Lower lobe of right lung (tissue), 2 donors: Measurements from ENCODE around the gene KIRREL3. TPM values are rescaled to one million over a fixed set of nuclear protein-coding genes. Genes with fewer than 3 reads are reported as not detected.

Experiments used
- ATAC-seq, 2 donors: fragments of 200-7000 bp; cut with Tn5 transposase; one replicate each; pipeline ENCODE4 v1.9.1; 2020 to 2022; ENCODE audit warnings: mild to moderate bottlenecking in 2 of 2, moderate library complexity in 2 of 2
- DNase-seq: peaks from one replicate; pipeline ENCODE4 v3.0.0-alpha.2; 2020
- H3K27ac ChIP-seq: fragments of 200-600 bp; one replicate; pipeline ENCODE4 v1.8.0; 2022
- H3K27me3 ChIP-seq: fragments of 200-600 bp; one replicate; pipeline ENCODE4 v1.8.0; 2022; ENCODE audit warnings: low read depth
- H3K36me3 ChIP-seq: fragments of 200-600 bp; one replicate; pipeline ENCODE4 v1.8.0; 2022; ENCODE audit warnings: mild to moderate bottlenecking
- H3K4me1 ChIP-seq: fragments of 200-600 bp; one replicate; pipeline ENCODE4 v1.8.0; 2022
- H3K4me3 ChIP-seq: fragments of 200-600 bp; one replicate; pipeline ENCODE4 v1.8.0; 2022; ENCODE audit warnings: mild to moderate bottlenecking
- H3K9me3 ChIP-seq: fragments of 200-600 bp; one replicate; pipeline ENCODE4 v1.8.0; 2022
- intact Hi-C: fragments of 100-400 bp; cut with DNase I; formaldehyde crosslinking; loops from one replicate; pipeline ENCODE4 v1.11.0; 2022
- total RNA-seq: library from RNA; stranded (reverse); fragmentation: NEBNext Ultra II Directional; extraction: Animal tissue kit (Norgen Biotek cat#: 25700); gene quantifications from one replicate; pipeline ENCODE4 v1.2.1, GENCODE V29; 2021
- TF ChIP-seq, protein P1 (sequence below): fragments of 200-600 bp; IDR thresholded peaks from one replicate; pipeline ENCODE4 v1.8.0; 2022; ENCODE audit warnings: antibody characterized with exemption, mild to moderate bottlenecking
- donor health status: DM: no; HTN: yes; CAD: no; lungs with severe emphysema.

KIRREL3 gene
- total RNA-seq, 1 donor from 2014 or later = 0.15 TPM

DNA sequence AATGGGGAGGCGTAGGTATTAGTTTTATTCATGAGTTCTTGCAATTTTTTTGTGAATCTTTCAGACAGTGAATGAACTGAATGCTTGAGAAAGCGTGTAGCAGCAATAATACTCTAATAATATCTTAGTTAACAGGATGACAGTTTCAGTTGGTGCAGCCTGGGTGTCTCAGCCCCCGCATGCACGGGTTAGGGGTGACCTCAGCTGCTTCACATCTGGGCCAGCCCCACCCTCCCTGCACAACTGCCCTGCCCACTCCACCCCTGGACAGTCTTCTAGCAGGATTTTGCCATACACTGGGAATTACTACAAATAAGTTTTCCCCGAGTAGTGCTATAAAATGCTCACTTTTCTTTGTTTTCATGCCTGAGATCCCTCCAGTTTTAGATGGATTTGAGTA is 561.9 kb downstream of the KIRREL3 start:
- H3K27ac ChIP-seq = no peak overlapping the region
- peaks cover 7% of the 10 kb centered on the region for H3K4me1 ChIP-seq
- no peak for ATAC-seq
- TF ChIP-seq, protein P1, sequence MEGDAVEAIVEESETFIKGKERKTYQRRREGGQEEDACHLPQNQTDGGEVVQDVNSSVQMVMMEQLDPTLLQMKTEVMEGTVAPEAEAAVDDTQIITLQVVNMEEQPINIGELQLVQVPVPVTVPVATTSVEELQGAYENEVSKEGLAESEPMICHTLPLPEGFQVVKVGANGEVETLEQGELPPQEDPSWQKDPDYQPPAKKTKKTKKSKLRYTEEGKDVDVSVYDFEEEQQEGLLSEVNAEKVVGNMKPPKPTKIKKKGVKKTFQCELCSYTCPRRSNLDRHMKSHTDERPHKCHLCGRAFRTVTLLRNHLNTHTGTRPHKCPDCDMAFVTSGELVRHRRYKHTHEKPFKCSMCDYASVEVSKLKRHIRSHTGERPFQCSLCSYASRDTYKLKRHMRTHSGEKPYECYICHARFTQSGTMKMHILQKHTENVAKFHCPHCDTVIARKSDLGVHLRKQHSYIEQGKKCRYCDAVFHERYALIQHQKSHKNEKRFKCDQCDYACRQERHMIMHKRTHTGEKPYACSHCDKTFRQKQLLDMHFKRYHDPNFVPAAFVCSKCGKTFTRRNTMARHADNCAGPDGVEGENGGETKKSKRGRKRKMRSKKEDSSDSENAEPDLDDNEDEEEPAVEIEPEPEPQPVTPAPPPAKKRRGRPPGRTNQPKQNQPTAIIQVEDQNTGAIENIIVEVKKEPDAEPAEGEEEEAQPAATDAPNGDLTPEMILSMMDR = no peak
- intact Hi-C loops = no loop called here
- DNase-seq = no peak
- H3K27me3 ChIP-seq = no peaks in the 10 kb centered on the region
- H3K4me3 ChIP-seq = no peak overlapping the region
- no peaks in the 10 kb centered on the region for H3K9me3 ChIP-seq
- no peaks in the 10 kb centered on the region for H3K36me3 ChIP-seq

DNA sequence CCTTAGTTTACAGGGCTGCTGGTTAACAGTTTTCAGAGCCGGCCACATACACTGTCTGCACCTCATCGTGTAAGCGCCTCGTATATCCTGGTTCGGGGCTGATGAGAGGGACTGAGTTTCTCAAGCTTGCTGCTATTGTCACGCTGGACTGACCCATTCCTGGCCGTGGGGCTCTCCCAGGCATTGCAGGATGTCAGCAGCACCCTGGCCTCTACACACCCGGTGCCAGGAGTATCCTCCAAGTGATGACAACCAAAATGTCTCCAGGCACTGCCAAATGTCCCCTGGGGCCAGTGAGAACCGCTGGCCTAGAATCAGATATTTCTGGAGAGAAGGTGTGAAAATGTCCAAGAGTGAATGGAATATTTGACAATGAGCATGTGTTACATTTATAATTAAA is 562.3 kb downstream of the KIRREL3 start:
- Histone ChIP-seq H3K4me3 (no peak overlapping the region), H3K27me3 (no peaks in the 10 kb centered on the region), H3K9me3 (no peaks in the 10 kb centered on the region), H3K36me3 (no peaks in the 10 kb centered on the region), H3K4me1 (peaks cover 7% of the 10 kb centered on the region), H3K27ac (no peak overlapping the region)
- TF ChIP-seq, protein P1 = no peak
- intact Hi-C loops = no loop called here
- no peak for DNase-seq
- ATAC-seq = no peak

DNA sequence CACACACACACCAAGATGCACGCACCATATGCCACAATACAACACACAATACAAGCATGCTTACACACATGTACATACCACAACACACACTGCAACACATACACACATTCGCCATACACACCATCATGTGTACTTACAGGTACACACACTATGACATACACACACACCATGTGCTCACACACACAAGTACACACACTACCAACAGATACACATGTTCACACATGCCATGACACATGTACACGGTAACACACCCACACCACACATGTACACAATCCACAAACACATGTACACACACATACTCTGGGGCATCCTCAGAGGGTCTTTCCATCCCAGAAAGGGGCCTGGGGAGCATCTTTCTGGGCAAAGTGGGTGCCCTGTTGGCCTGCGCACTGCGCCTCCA is 562.8 kb downstream of the KIRREL3 start:
- no peak overlapping the region for H3K4me3 ChIP-seq
- no peaks in the 10 kb centered on the region for H3K9me3 ChIP-seq
- H3K4me1 ChIP-seq = peaks cover 10% of the 10 kb centered on the region
- no peak overlapping the region for H3K27ac ChIP-seq
- no peak for ATAC-seq
- no peaks in the 10 kb centered on the region for H3K27me3 ChIP-seq
- DNase-seq = no peak
- TF ChIP-seq, protein P1 = no peak
- intact Hi-C loops = no loop called here
- H3K36me3 ChIP-seq = no peaks in the 10 kb centered on the region

DNA sequence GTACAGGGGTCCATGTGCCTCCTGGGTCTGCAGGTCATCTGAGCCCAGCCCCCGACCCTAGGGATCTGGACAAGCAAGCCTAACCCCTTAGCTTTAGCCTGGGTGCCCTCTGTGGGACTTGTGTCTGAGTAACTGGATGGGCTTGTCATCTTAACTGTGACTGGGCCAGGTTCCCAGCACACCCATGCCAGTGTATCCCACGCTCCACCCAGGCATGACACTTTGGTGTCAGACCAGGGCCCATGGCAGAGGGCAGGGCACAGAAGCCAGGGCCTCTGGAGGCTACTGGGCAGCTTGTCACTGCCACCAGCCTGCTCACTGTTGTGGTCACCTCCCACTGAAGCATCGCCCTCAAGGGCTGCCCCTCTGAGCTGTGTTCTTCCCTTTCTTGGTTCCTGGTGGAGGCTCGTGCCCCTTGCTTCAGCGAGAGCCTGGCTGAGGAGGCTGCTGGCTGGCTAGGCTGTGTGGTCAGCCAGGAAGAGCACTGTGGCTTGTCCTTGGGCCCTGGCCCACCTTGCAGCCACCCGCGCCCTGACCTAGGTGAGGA is 564.3 kb downstream of the KIRREL3 start:
- intact Hi-C loops = no loop called here
- Histone ChIP-seq H3K36me3 (no peaks in the 10 kb centered on the region), H3K4me1 (peaks cover 23% of the 10 kb centered on the region), H3K9me3 (no peaks in the 10 kb centered on the region), H3K4me3 (no peak overlapping the region), H3K27ac (no peak overlapping the region), H3K27me3 (no peaks in the 10 kb centered on the region)
- ATAC-seq (no peak), DNase-seq (no peak)
- TF ChIP-seq, protein P1 = no peak

DNA sequence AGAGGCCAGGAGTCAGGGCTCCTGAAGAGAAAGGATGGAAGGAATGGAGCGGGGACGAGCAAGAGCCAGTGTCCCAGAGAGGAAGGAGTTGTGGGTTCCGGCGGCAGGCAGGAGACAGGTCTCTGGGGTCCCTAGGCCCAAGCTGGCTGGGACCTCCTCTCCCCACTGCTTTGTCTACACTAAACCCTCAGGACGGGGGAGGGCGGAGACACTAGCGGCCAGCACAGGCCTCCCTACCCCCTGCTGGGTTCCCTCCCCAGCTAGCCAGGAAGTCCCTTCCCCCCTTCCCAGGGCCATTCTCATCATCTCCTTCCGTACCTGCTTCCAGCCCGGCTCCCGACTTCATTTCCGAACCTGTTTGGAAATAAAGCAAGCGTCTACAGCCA is 565.6 kb downstream of the KIRREL3 start:
- DNase-seq = no peak
- no peak overlapping the region for H3K27ac ChIP-seq
- H3K4me3 ChIP-seq = no peak overlapping the region
- H3K27me3 ChIP-seq = no peaks in the 10 kb centered on the region
- no peaks in the 10 kb centered on the region for H3K9me3 ChIP-seq
- TF ChIP-seq, protein P1 = no peak
- no peaks in the 10 kb centered on the region for H3K36me3 ChIP-seq
- intact Hi-C loops = no loop called here
- no peak for ATAC-seq
- peaks cover 18% of the 10 kb centered on the region for H3K4me1 ChIP-seq
